Mesothelial cell of epicardium (in vitro differentiated cells): Measurements from ENCODE around the gene XRN2. TPM values are rescaled to one million over a fixed set of nuclear protein-coding genes. Genes with fewer than 3 reads are reported as not detected.

ENCODE experiments used
- DNase-seq, 2 experiments: peaks; one replicate each; pipeline ENCODE4 v3.0.0; 2021; ENCODE audit warnings: low spot score in 2 of 2; ENCODE audit not compliant: unreplicated experiment in 2 of 2
- H3K27ac Mint-ChIP-seq: 2 replicates; pipeline ENCODE4 v1.8.0; 2021; ENCODE audit warnings: mixed read lengths
- H3K27me3 Mint-ChIP-seq: 2 replicates; pipeline ENCODE4 v1.8.0; 2021; ENCODE audit warnings: low read depth, mixed read lengths
- H3K36me3 Mint-ChIP-seq: 2 replicates; pipeline ENCODE4 v1.8.0; 2021; ENCODE audit warnings: mixed read lengths
- H3K4me1 Mint-ChIP-seq: 2 replicates; pipeline ENCODE4 v1.8.0; 2021; ENCODE audit warnings: mixed read lengths
- H3K4me3 Mint-ChIP-seq: 2 replicates; pipeline ENCODE4 v1.8.0; 2021; ENCODE audit warnings: mild to moderate bottlenecking, moderate library complexity, mixed read lengths
- H3K9me3 Mint-ChIP-seq: 2 replicates; pipeline ENCODE4 v1.8.0; 2021; ENCODE audit warnings: mixed read lengths
- CTCF ChIP-seq: fragments of 200-600 bp; sonication (generic); IDR thresholded peaks from one replicate; pipeline ENCODE4 v1.5.0; 2021; ENCODE audit warnings: antibody characterized with exemption; ENCODE audit not compliant: unreplicated experiment
- total RNA-seq: library from RNA; stranded (reverse); gene quantifications from 3 replicates; pipeline ENCODE4 v1.2.1, GENCODE V29; 2021

The XRN2 gene
- total RNA-seq, 1 donor from 2014 or later, result 76.7 TPM

GRCh38 chr20:21372016-21372415 is 68.9 kb downstream of the XRN2 start:
- no peak overlapping the region for H3K27ac Mint-ChIP-seq
- peaks cover 31% of the 10 kb centered on the region for H3K36me3 Mint-ChIP-seq
- H3K27me3 Mint-ChIP-seq, result no peaks in the 10 kb centered on the region
- no peak for DNase-seq
- TF ChIP-seq CTCF, result no peak
- no peaks in the 10 kb centered on the region for H3K9me3 Mint-ChIP-seq
- no peaks in the 10 kb centered on the region for H3K4me1 Mint-ChIP-seq
- no peak overlapping the region for H3K4me3 Mint-ChIP-seq

GRCh38 chr20:21373436-21373835 is 70.3 kb downstream of the XRN2 start:
- Mint-ChIP-seq H3K27me3 (no peaks in the 10 kb centered on the region), H3K4me1 (no peaks in the 10 kb centered on the region), H3K4me3 (no peak overlapping the region), H3K27ac (no peak overlapping the region), H3K9me3 (no peaks in the 10 kb centered on the region), H3K36me3 (peaks cover 32% of the 10 kb centered on the region)
- TF ChIP-seq CTCF, result no peak
- DNase-seq, result no peak

- Mint-ChIP-seq H3K27ac (no peak overlapping the region), H3K27me3 (no peaks in the 10 kb centered on the region), H3K4me1 (no peaks in the 10 kb centered on the region), H3K9me3 (no peaks in the 10 kb centered on the region), H3K36me3 (peaks cover 27% of the 10 kb centered on the region), H3K4me3 (no peak overlapping the region)
- no peak for TF ChIP-seq CTCF
- no peak for DNase-seq
Observed at GRCh38 chr20:21376626-21377025, 73.5 kb downstream of the XRN2 start.

- Mint-ChIP-seq H3K9me3 (no peaks in the 10 kb centered on the region), H3K36me3 (peaks cover 24% of the 10 kb centered on the region), H3K27me3 (no peaks in the 10 kb centered on the region), H3K4me3 (no peak overlapping the region), H3K27ac (no peak overlapping the region), H3K4me1 (no peaks in the 10 kb centered on the region)
- no peak for TF ChIP-seq CTCF
- no peak for DNase-seq
Observed at GRCh38 chr20:21377701-21378100, 74.6 kb downstream of the XRN2 start.

GRCh38 chr20:21378259-21378658 is 75.1 kb downstream of the XRN2 start:
- no peak for TF ChIP-seq CTCF
- Mint-ChIP-seq H3K4me1 (no peaks in the 10 kb centered on the region), H3K36me3 (peaks cover 24% of the 10 kb centered on the region), H3K9me3 (no peaks in the 10 kb centered on the region), H3K27me3 (no peaks in the 10 kb centered on the region), H3K27ac (no peak overlapping the region), H3K4me3 (no peak overlapping the region)
- no peak for DNase-seq

- Mint-ChIP-seq H3K27me3 (no peaks in the 10 kb centered on the region), H3K27ac (no peak overlapping the region), H3K9me3 (no peaks in the 10 kb centered on the region), H3K4me3 (no peak overlapping the region), H3K4me1 (no peaks in the 10 kb centered on the region), H3K36me3 (peaks cover 30% of the 10 kb centered on the region)
- no peak for DNase-seq
- no peak for TF ChIP-seq CTCF
Observed at GRCh38 chr20:21380711-21381110, 77.6 kb downstream of the XRN2 start.
